MV-4-11 (cell line): ENCODE data around the gene HNRNPD.
"Not testable (repeated sequence)": the region's sequence is repeated elsewhere in the genome, so short reads cannot be mapped to it uniquely, and the experiment has no call there.

Source experiments
- DNase-seq: peaks from one replicate; lab custom pipeline; 2025; lab: John Stamatoyannopoulos, UW

HNRNPD gene

GRCh38 chr4:82372517-82373485, 990 bp downstream of the HNRNPD start:
- peak; percentile 54 for DNase-seq

GRCh38 chr4:82371497-82371896, 2.3 kb downstream of the HNRNPD start:
- DNase-seq = no peak

DNA sequence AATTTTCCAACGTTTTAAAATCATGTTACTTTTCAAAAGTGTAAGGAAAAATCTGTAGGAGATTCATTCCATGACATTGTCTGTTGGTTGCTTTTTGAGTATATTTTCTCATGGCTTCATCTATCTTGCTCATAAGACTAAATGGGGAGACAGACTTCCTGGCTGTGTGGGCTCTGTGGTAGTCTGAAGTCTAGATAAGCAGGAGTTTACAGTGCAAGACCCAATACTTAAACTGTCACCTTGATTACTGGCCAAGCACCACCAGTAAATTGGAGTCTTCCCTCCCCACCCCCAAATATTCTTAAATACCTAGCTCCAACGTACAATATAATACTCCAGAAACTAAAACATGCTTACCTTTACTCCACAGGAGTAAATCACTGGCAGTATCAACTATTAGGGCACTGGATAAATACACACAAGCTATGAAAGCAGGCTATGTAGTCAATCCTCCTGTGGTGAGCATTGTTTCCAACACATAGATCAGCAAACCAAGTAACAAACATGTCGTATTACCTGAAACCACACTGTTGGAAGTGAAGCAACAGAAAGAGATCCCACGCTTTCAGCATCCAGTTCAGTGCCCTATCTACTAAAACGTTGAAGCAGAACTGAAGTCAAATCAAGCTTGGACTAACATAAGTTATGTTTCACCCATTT, 6.2 kb downstream of the HNRNPD start:
- DNase-seq = no peak

DNA sequence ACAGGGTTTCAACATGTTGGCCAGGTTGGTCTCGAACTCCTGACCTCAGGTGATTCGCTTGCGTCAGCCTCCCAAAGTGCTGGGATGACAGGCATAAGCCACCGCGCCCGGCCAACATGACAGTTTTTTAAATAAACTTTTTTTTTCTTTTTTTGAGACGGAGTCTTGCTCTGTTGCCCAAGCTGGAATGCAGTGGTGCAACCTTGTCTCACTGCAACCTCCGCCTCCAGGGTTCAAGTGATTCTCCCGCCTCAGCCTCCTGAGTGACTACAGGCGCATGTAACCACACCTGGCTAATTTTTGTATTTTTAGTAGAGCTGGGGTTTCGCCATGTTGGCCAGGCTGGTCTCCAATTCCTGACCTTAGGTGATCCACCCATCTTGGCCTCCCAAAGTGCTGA, 7.4 kb downstream of the HNRNPD start:
- not testable (repeated sequence) for DNase-seq

- no peak for DNase-seq
These were observed 9.8 kb downstream of the HNRNPD start for GRCh38 chr4:82363896-82364487.

GRCh38 chr4:82362565-82362964, 11.2 kb downstream of the HNRNPD start:
- no peak for DNase-seq

DNA sequence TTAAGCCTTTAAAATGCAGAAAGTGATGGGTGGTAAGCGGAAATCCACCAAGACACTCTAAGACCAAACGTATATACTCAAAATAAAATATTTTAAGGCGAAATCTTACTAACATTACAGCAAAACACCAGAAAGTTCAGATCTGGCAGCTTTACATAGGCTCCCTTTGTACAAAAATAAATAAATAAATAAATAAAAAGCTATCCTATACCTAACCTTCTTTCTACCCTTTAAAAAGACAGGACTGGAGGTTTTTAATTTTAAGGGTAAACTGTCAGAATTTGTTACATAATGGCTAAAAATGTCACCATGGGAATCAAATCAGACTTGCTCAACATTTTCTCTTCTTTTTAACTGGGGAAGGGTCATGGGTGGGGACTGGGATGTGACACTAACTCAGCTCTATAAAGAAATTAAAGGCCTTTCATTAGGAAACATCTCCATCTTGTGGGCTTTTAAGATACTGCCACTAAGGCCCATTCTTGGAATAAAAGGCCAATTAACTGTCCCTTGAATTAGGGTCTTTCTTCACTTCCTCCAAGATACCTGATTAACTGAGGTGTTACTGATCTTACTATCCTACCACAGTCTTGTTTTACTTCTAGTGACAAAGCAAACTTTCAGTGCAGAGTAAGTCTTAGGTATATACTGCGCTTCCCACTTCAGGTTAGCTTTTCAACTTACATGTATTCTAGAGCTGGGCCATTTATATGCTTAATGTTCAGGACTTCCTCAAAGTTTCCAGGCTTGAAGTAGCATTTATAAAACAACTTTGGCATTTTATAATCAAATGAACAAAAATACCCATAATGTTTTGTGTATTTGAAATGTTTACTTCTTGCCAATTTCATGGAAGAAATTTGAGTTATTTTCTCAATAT, 13.3 kb downstream of the HNRNPD start:
- peak; percentile 18 for DNase-seq

- DNase-seq = peak; percentile 59
These were observed 14.9 kb downstream of the HNRNPD start for GRCh38 chr4:82358847-82359246.

DNA sequence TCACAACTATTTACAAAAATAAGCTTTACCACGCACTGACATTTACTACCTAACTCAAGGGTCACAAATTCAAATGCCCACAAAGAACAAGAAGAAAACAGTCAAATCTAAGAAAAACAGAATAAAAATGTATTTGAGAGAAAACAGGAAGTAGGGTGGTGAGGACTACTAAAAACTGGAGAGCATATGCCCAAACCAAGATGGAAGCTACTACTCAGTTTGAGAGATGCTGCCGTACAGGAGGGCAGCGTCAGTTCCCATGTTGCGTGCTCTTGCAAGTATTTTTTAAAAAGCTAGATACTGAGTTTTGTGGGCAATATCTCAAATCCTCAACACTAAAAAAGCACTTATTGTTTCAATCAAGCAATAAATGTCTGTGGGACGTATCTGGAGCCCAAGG, 16.2 kb downstream of the HNRNPD start:
- DNase-seq = peak; percentile 27

DNA sequence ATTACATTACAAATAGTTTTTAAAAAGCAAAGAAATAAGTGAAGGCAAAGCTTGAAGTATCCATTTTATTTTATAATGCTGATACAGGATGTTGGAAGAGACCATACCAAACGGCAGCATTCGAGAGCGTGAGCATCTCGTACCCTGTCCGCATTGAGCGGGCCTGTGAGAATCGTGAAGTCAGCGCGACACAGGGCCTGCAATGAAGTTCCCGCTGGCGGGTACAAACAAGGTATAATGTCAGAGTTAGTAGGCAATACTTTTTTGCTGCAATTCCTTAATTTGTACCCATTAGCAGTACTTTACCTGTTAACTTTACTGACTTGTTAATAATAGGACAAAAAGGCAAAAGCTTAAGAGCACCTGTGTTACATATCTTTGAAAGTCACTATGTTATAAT, 19.0 kb downstream of the HNRNPD start:
- DNase-seq = no peak

DNA sequence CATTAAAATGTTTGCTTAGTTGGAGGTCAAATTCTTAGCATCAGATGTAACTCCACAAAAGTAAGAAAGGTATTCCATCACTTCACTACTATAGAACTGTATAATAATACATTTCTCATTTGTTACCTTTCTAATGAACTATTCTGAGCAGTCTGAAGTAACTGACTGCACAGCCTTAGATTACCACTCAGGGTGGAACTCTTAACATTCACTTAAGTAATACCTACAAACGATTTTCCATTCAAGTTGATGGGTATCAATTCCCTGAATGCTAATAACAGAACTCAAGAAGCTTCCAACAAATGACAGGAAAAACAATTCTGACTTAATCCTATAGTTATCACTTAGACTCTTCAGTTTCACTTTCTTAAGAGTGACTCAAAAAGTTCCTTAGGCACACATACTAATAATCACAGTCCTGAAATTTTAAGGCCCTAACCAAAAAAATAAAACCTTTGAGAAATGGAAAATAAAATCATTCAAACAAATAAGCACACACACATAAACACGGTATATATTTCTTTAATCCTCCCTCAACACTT, 20.9 kb downstream of the HNRNPD start:
- DNase-seq = no peak

- no peak for DNase-seq
These were observed 21.5 kb downstream of the HNRNPD start for GRCh38 chr4:82352118-82352824.

DNA sequence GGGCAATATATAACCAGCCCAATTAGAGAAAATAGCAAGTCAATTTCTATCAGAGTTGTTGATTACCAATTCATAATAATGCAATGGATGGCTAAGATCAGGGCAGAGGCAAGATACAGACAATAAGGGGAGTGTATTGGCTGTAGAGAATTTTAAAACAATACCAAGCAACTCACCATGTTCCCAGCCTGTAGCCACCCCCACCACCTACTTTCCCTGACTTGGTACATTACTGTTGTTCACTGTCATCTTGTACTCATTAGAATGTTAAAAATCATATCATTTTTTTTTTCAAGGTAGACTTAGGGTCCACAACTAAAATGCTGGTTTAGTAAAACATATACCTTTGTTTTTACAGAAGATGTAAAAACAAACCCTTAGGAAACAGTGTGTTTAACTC, 27.7 kb downstream of the HNRNPD start:
- DNase-seq = no peak

GRCh38 chr4:82335043-82335442, 38.7 kb downstream of the HNRNPD start:
- no peak for DNase-seq

GRCh38 chr4:82333641-82334040, 40.1 kb downstream of the HNRNPD start:
- not testable (repeated sequence) for DNase-seq

DNA sequence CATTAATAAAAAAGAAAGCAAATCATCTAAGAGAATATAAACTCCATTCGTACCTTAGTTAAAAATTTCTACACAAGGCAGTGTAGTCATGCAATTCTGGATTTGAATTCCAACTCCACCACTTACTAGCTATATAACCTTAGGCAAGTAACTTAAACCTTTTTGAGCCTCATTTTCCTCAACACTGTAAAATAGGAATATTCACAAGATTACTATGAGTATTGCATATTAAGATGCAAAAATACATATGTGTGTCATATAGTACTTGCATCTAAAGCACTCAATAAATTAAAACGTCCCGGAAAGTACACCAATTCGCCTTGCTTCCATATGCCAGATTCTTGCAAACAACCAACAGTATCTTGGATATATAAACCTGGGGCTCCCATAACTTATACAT, 42.0 kb downstream of the HNRNPD start:
- no peak for DNase-seq

GRCh38 chr4:82320351-82320750, 53.4 kb downstream of the HNRNPD start:
- no peak for DNase-seq

DNA sequence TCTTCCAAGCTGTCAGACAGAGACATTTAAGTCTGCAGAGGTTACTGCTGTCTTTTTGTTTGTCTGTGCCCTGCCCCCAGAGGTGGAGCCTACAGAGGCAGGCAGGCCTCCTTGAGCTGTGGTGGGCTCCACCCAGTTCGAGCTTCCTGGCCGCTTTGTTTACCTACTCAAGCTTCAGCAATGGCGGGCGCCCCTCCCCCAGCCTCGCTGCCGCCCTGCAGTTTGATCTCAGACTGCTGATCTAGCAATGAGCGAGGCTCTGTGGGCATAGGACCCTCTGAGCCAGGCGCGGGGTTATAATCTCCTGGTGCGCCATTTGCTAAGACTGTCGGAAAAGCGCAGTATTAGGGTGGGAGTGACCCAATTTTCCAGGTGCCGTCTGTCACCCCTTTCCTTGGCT, 70.7 kb downstream of the HNRNPD start:
- DNase-seq = not testable (repeated sequence)
